OCI-LY3 (cell line): ENCODE measurements around the gene PRR36.

Experiments used
- CTCF ChIP-seq: fragments of 200-600, 300-600 bp; sonication (generic); IDR thresholded peaks from 2 replicates; pipeline ENCODE4 v1.5.1; 2014; ENCODE audit warnings: antibody characterized with exemption, low read length, low read depth
- EZH2phosphoT487 ChIP-seq: fragments of 200-600 bp; shearing (Covaris generic); IDR thresholded peaks from 2 replicates; pipeline ENCODE4 v1.6.1; 2018; ENCODE audit warnings: antibody characterized with exemption, mixed run types, low read depth

- TF ChIP-seq CTCF (no peak), EZH2phosphoT487 (no peak)
Observed at GRCh38 chr19:7865262-7865911, 8.8 kb downstream of the PRR36 start.
